ENCODE results near the gene RIT2.

DNA sequence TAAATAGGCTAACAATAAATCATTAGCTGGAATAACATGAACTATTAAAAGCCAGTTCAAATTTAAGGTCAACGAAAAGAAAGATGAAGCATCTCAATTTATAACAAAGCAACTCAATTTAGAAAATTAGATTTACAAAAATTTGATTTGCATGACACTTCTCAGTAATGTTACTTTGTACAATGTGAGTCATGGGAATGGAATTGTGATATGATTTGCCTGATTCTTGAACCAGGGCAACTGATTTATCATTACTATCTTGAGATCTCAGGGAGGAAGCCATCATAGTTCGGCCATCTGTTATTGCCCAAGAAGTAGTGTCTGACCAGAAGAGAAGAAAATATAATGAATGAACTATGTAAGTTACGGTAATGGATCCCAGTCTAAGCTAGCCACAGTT lies 193.1 kb downstream of the RIT2 start:
- TF ChIP-seq MAZ (IDR thresholded peaks at IDR 0.05; ENCODE audit: borderline replicate concordance, low read depth, low read length) (no peak), MXI1 (IDR thresholded peaks at IDR 0.05; ENCODE audit: borderline replicate concordance, low read depth, low read length) (no peak), CEBPB (IDR thresholded peaks at IDR 0.05; ENCODE audit: low read depth, low read length) (no peak), POLR2A (IDR thresholded peaks at IDR 0.05; ENCODE audit: low read depth, low read length) (no peak), RFX5 (IDR thresholded peaks at IDR 0.05; ENCODE audit: low read depth, low read length) (no peak), RCOR1 (IDR thresholded peaks at IDR 0.05; ENCODE audit: insufficient replicate concordance, low read length) (no peak), BHLHE40 (IDR thresholded peaks at IDR 0.05; ENCODE audit: low read depth, low read length) (no peak), RAD21 (IDR thresholded peaks at IDR 0.05; ENCODE audit: low read length) (no peak), MAFK (IDR thresholded peaks at IDR 0.05; ENCODE audit: low read depth, low read length) (no peak)
- TF ChIP-seq, protein P1, sequence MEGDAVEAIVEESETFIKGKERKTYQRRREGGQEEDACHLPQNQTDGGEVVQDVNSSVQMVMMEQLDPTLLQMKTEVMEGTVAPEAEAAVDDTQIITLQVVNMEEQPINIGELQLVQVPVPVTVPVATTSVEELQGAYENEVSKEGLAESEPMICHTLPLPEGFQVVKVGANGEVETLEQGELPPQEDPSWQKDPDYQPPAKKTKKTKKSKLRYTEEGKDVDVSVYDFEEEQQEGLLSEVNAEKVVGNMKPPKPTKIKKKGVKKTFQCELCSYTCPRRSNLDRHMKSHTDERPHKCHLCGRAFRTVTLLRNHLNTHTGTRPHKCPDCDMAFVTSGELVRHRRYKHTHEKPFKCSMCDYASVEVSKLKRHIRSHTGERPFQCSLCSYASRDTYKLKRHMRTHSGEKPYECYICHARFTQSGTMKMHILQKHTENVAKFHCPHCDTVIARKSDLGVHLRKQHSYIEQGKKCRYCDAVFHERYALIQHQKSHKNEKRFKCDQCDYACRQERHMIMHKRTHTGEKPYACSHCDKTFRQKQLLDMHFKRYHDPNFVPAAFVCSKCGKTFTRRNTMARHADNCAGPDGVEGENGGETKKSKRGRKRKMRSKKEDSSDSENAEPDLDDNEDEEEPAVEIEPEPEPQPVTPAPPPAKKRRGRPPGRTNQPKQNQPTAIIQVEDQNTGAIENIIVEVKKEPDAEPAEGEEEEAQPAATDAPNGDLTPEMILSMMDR (conservative IDR thresholded peaks at IDR 0.05; ENCODE audit: low read depth, low read length), result no peak
- TF ChIP-seq, protein P2, sequence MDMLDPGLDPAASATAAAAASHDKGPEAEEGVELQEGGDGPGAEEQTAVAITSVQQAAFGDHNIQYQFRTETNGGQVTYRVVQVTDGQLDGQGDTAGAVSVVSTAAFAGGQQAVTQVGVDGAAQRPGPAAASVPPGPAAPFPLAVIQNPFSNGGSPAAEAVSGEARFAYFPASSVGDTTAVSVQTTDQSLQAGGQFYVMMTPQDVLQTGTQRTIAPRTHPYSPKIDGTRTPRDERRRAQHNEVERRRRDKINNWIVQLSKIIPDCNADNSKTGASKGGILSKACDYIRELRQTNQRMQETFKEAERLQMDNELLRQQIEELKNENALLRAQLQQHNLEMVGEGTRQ (IDR thresholded peaks at IDR 0.05; ENCODE audit: low read depth, low read length), result no peak
